C4-2B (cell line): ENCODE data around the gene CCR6.

Source experiments
- ZFX ChIP-seq: fragments of 450-650 bp; IDR thresholded peaks from 2 replicates; pipeline ENCODE4 v1.6.1; 2017
- TF ChIP-seq, protein P1 (sequence below): fragments of 450-650 bp; conservative IDR thresholded peaks from 2 replicates; pipeline ENCODE4 v1.5.1; 2017; ENCODE audit warnings: mild to moderate bottlenecking

DNA sequence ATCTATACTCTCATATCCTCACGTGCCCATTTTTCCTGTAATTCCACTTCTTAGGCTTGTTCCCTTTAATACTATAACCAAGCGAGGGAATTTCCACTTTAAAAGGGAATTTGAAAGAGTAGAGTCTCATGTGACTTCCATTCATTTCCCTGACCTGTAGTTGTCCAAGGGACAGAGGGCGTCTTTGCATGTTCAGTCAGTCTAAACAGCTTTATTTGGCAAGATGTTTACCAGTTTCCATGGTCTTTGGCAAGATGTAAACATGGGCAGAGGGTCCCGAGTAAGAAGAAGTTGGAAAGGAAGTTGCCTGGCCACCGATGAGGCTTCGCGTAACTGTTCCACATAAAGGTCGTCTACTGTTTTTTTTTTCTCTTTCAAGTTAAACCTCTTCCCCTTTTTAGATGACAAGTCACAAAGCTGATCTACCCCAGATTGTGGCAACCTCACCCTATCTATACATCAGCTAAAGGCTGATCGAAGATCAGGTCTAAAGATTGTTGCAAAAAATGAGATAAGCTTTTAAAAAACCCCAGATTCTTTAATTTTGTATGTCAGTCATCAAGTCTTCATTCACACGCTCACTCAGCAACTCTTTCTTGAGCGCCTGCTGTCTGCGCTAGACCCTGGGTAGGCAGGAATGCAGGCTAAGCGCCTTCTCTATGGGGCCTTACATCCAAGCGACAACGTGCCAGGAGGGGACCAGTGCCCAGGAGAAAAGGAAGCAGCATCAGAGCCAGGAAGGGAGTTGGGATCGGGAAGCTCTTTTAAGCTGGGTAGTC lies 31.7 kb upstream of the CCR6 start:
- TF ChIP-seq, protein P1, sequence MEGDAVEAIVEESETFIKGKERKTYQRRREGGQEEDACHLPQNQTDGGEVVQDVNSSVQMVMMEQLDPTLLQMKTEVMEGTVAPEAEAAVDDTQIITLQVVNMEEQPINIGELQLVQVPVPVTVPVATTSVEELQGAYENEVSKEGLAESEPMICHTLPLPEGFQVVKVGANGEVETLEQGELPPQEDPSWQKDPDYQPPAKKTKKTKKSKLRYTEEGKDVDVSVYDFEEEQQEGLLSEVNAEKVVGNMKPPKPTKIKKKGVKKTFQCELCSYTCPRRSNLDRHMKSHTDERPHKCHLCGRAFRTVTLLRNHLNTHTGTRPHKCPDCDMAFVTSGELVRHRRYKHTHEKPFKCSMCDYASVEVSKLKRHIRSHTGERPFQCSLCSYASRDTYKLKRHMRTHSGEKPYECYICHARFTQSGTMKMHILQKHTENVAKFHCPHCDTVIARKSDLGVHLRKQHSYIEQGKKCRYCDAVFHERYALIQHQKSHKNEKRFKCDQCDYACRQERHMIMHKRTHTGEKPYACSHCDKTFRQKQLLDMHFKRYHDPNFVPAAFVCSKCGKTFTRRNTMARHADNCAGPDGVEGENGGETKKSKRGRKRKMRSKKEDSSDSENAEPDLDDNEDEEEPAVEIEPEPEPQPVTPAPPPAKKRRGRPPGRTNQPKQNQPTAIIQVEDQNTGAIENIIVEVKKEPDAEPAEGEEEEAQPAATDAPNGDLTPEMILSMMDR, result no peak
- TF ChIP-seq ZFX, result no peak
